IMR-90 (cell line): ENCODE measurements around the gene EVA1A. TPM values are rescaled to one million over a fixed set of nuclear protein-coding genes. Genes with fewer than 3 reads are reported as not detected.

Source experiments
- ATAC-seq: fragments of 200-7000 bp; cut with Tn5 transposase; 2 replicates; pipeline ENCODE4 v1.9.1; 2020; ENCODE audit warnings: low read depth, mild to moderate bottlenecking, moderate library complexity
- BruUV-seq: library from RNA; stranded (reverse); fragments of 400-500 nt; replicated peaks from 2 replicates; lab custom pipeline; 2021; lab: Mats Ljungman, UMichigan
- CTCF ChIA-PET: fragments of 300-600 bp; formaldehyde crosslinking; extraction: SDS; loops from one replicate; lab custom pipeline; 2021; ENCODE audit warnings: antibody characterized with exemption; lab: Yijun Ruan, JAX
- POLR2A ChIA-PET: fragments of 300-600 bp; sonication (Branson Sonifier 250); formaldehyde crosslinking; loops from one replicate; lab custom pipeline; 2022; ENCODE audit warnings: antibody characterized with exemption; ENCODE audit not compliant: unreplicated experiment; lab: Charles Lee
- DNase-seq: peaks from one replicate; pipeline ENCODE4 v3.0.0; 2013
- H2AFZ ChIP-seq: replicated peaks from 2 replicates; pipeline ENCODE3; 2013; ENCODE audit warnings: low read length, mild to moderate bottlenecking; ENCODE audit not compliant: poor library complexity
- H2AK5ac ChIP-seq: 2 replicates; pipeline ENCODE4 v1.6.1; 2013; ENCODE audit warnings: low read depth, low read length, inconsistent platforms
- H2AK9ac ChIP-seq: replicated peaks from 2 replicates; pipeline ENCODE3; 2013; ENCODE audit warnings: mild to moderate bottlenecking, low read depth, low read length, moderate library complexity; ENCODE audit not compliant: poor library complexity
- H2BK120ac ChIP-seq: 2 replicates; pipeline ENCODE4 v1.6.1; 2013; ENCODE audit warnings: low read depth, low read length, inconsistent platforms
- H2BK15ac ChIP-seq: 3 replicates; pipeline ENCODE4 v1.6.1; 2013; ENCODE audit warnings: low read depth, low read length, inconsistent platforms
- H2BK20ac ChIP-seq: 2 replicates; pipeline ENCODE4 v1.6.1; 2013; ENCODE audit warnings: low read depth, mild to moderate bottlenecking, inconsistent platforms, low read length, moderate library complexity
- H2BK5ac ChIP-seq: 2 replicates; pipeline ENCODE4 v1.6.1; 2013; ENCODE audit warnings: mild to moderate bottlenecking, low read depth, low read length, inconsistent platforms; ENCODE audit not compliant: poor library complexity, severe bottlenecking
- H3K14ac ChIP-seq: replicated peaks from 2 replicates; pipeline ENCODE4 v1.6.1; 2013; ENCODE audit warnings: low read depth, low read length, inconsistent platforms
- H3K18ac ChIP-seq: 2 replicates; pipeline ENCODE4 v1.6.1; 2013; ENCODE audit warnings: low read depth, low read length, control low read depth
- H3K23ac ChIP-seq: 2 replicates; pipeline ENCODE4 v1.6.1; 2013; ENCODE audit warnings: low read depth, low read length, inconsistent platforms
- H3K27ac ChIP-seq: 2 replicates; pipeline ENCODE4 v1.5.1; 2013; ENCODE audit warnings: mild to moderate bottlenecking, control low read depth, low read length; ENCODE audit not compliant: insufficient read depth
- H3K27me3 ChIP-seq: 2 replicates; pipeline ENCODE4 v1.6.1; 2013; ENCODE audit warnings: low read length; ENCODE audit not compliant: control insufficient read depth, insufficient read depth
- H3K36me3 ChIP-seq: 2 replicates; pipeline ENCODE4 v1.6.1; 2013; ENCODE audit warnings: low read length, mixed read lengths; ENCODE audit not compliant: control insufficient read depth, insufficient read depth
- H3K4ac ChIP-seq: 2 replicates; pipeline ENCODE4 v1.6.1; 2013; ENCODE audit warnings: low read depth, low read length, inconsistent platforms
- H3K4me1 ChIP-seq: 2 replicates; pipeline ENCODE4 v1.6.1; 2013; ENCODE audit warnings: low read length, mixed read lengths; ENCODE audit not compliant: control insufficient read depth, insufficient read depth
- H3K4me2 ChIP-seq: 2 replicates; pipeline ENCODE4 v1.6.1; 2013; ENCODE audit warnings: low read depth, mild to moderate bottlenecking, control low read depth, low read length, moderate library complexity
- H3K4me3 ChIP-seq: 2 replicates; pipeline ENCODE4 v1.5.1; 2013; ENCODE audit warnings: low read depth, mild to moderate bottlenecking, control low read depth, low read length, moderate library complexity; ENCODE audit not compliant: insufficient read depth
- H3K56ac ChIP-seq: 2 replicates; pipeline ENCODE4 v1.6.1; 2013; ENCODE audit warnings: low read length, inconsistent platforms; ENCODE audit not compliant: insufficient read depth; ENCODE audit errors: extremely low read depth
- H3K79me1 ChIP-seq, 2 experiments: 2 replicates each; pipeline ENCODE4 v1.6.1; 2013; ENCODE audit warnings: low read length in 2 of 2, inconsistent platforms in 1 of 2, low read depth in 1 of 2
- H3K9ac ChIP-seq: 2 replicates; pipeline ENCODE4 v1.6.1; 2013; ENCODE audit warnings: low read depth, low read length, control low read depth
- H3K9me1 ChIP-seq: 2 replicates; pipeline ENCODE4 v1.6.1; 2013; ENCODE audit warnings: low read length, inconsistent platforms; ENCODE audit not compliant: insufficient read depth
- H3K9me3 ChIP-seq: 2 replicates; pipeline ENCODE4 v1.6.1; 2013; ENCODE audit warnings: low read length; ENCODE audit not compliant: control insufficient read depth, insufficient read depth
- H4K20me1 ChIP-seq: 2 replicates; pipeline ENCODE4 v1.6.1; 2013; ENCODE audit warnings: low read length, inconsistent platforms; ENCODE audit not compliant: insufficient read depth
- H4K5ac ChIP-seq: 2 replicates; pipeline ENCODE4 v1.6.1; 2013; ENCODE audit warnings: mild to moderate bottlenecking, low read depth, low read length, control low read depth
- H4K8ac ChIP-seq, 2 experiments: 2 replicates each; pipeline ENCODE4 v1.6.1; 2013; ENCODE audit warnings: low read depth in 2 of 2, low read length in 2 of 2, control low read depth in 1 of 2, inconsistent platforms in 1 of 2
- H4K91ac ChIP-seq: 2 replicates; pipeline ENCODE4 v1.6.1; 2013; ENCODE audit warnings: low read depth, low read length, inconsistent platforms; ENCODE audit not compliant: insufficient read depth
- CEBPB ChIP-seq: IDR thresholded peaks from 2 replicates; pipeline ENCODE4 v1.6.1; 2012; ENCODE audit warnings: low read depth, low read length, improper control_type of control experiment
- RAD21 ChIP-seq: IDR thresholded peaks from 2 replicates; pipeline ENCODE4 v1.6.1; 2012; ENCODE audit warnings: low read length, improper control_type of control experiment
- WGBS, 2 experiments: methylation state at CpG; one replicate each; pipeline versions ENCODE4 v1.1.5 to v1.1.7; 2013; ENCODE audit warnings: missing lambda C conversion rate in 2 of 2; ENCODE audit not compliant: insufficient read length in 1 of 2; ENCODE audit errors: extremely low coverage in 2 of 2; 5-methylcytosine and 5-hydroxymethylcytosine counted together
- dilution Hi-C: fragments of 300-500 bp; cut with HindIII; formaldehyde crosslinking; loops from one replicate; pipeline ENCODE4 v1.14.3; 2018; ENCODE audit warnings: low sequenced_read_pairs; ENCODE audit not compliant: unreplicated experiment
- in situ Hi-C: fragments of 300-500 bp; cut with MboI; formaldehyde crosslinking; loops from 3 replicates; pipeline ENCODE4 v1.14.3; 2019; ENCODE audit warnings: low sequenced_read_pairs, inconsistent platforms, mixed read lengths
- intact Hi-C: fragments of 100-400 bp; cut with micrococcal nuclease; formaldehyde crosslinking; loops from 2 replicates; pipeline ENCODE4 v1.10.0; 2022
- polyA plus RNA-seq, 3 experiments: library from polyadenylated mRNA; depleted of rRNA; stranded (reverse); fragments of >200 nt; gene quantifications; 2 replicates each; pipeline ENCODE4 v1.2.3, GENCODE V29; 2012; ENCODE audit warnings: low replicate concordance in 1 of 3
- total RNA-seq: library from RNA; depleted of rRNA; stranded (reverse); fragments of >200 nt; gene quantifications from 2 replicates; pipeline ENCODE4 v1.2.3, GENCODE V29; 2012
- TF ChIP-seq, protein P1 (sequence below): fragments of 150-350 bp; IDR thresholded peaks from 2 replicates; pipeline ENCODE4 v1.6.1; 2016; ENCODE audit warnings: low read depth, mild to moderate bottlenecking, low read length, moderate library complexity, borderline replicate concordance

The EVA1A gene
- total and polyA plus RNA-seq, 2 of the 4 experiments (the other 2 are of a cell fraction): 54.5 to 93.7 TPM

DNA sequence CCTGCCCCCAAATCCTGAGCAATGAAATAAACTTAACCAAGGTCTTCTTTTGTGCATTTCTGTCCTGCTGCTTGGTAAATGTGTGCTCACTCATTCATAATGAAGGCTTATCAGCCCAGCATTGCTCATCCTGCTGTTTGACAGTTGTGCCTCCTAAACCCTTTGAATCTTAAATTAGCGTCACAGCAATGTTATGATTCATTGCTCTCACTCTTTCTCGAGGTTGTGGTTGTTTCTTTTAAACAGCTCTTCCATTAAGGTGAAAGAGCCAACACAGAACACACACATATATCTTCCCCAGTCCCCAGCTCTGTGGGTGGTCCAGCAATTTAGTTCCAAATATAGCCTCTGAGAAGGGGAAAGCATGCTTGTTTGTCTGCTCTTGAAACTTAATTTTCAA lies 84.0 kb downstream of the EVA1A start:
- no peak overlapping the region for H2BK5ac ChIP-seq
- TF ChIP-seq CEBPB (0 out of 2 replicates have a peak, but pooled peaks have one; percentile 15), RAD21 (no peak)
- TF ChIP-seq, protein P1, sequence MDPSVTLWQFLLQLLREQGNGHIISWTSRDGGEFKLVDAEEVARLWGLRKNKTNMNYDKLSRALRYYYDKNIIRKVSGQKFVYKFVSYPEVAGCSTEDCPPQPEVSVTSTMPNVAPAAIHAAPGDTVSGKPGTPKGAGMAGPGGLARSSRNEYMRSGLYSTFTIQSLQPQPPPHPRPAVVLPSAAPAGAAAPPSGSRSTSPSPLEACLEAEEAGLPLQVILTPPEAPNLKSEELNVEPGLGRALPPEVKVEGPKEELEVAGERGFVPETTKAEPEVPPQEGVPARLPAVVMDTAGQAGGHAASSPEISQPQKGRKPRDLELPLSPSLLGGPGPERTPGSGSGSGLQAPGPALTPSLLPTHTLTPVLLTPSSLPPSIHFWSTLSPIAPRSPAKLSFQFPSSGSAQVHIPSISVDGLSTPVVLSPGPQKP: no peak
- CTCF ChIA-PET: interaction anchor here (2.0 kb wide), 1 partner anchor 11 kb away, joined by 7 read pairs; no protein-coding TSS in a partner anchor
- no peak overlapping the region for H3K14ac ChIP-seq
- peak; percentile 61 for ATAC-seq
- H4K91ac ChIP-seq: no peak overlapping the region
- no peak overlapping the region for H3K9ac ChIP-seq
- no peak overlapping the region for H3K27ac ChIP-seq
- no peak overlapping the region for H3K23ac ChIP-seq
- no peak overlapping the region for H2BK120ac ChIP-seq
- no peak overlapping the region for H2AFZ ChIP-seq
- H3K4ac ChIP-seq: no peak overlapping the region
- H3K4me2 ChIP-seq: peak overlapping the region; percentile 27; the same call in 1 of the 2 replicates
- no peaks in the 10 kb centered on the region for H3K9me3 ChIP-seq
- H2AK5ac ChIP-seq: no peak overlapping the region
- dilution Hi-C loops (no loop called here), intact Hi-C loops (no loop called here), in situ Hi-C loops (no loop called here)
- H3K56ac ChIP-seq: no peak overlapping the region
- no peaks in the 10 kb centered on the region for H3K9me1 ChIP-seq
- WGBS, 2 experiments: no CpG with 5 or more reads among the region's 2 CpGs
- no peaks in the 10 kb centered on the region for H4K20me1 ChIP-seq
- H2BK15ac ChIP-seq: no peak overlapping the region
- no peak overlapping the region for H4K8ac ChIP-seq
- no peak overlapping the region for H2AK9ac ChIP-seq
- no TSS peak for BruUV-seq
- H3K18ac ChIP-seq: no peak overlapping the region
- POLR2A ChIA-PET: no interaction called here
- H2BK20ac ChIP-seq: no peak overlapping the region
- H3K4me1 ChIP-seq: peaks cover 1% of the 10 kb centered on the region; the same call in 1 of the 2 replicates
- no peaks in the 10 kb centered on the region for H3K36me3 ChIP-seq
- no peak overlapping the region for H3K4me3 ChIP-seq
- peaks cover 15% of the 10 kb centered on the region for H3K27me3 ChIP-seq
- H4K5ac ChIP-seq: no peak overlapping the region
- H3K79me1 ChIP-seq: no peaks in the 10 kb centered on the region
- DNase-seq: peak; percentile 59
